Smooth muscle cell (in vitro differentiated cells): ENCODE measurements around the gene SPRR4. TPM values are rescaled to one million over a fixed set of nuclear protein-coding genes. Genes with fewer than 3 reads are reported as not detected.

Experiments
- DNase-seq: peaks from one replicate; lab custom pipeline; 2025; ENCODE audit not compliant: unreplicated experiment; lab: John Stamatoyannopoulos, UW
- H2AFZ ChIP-seq: fragments of 200-600 bp; sonication (generic); 2 replicates; pipeline ENCODE4 v1.6.0; 2016; ENCODE audit warnings: antibody characterized with exemption, low read depth, mild to moderate bottlenecking
- H3F3A ChIP-seq: fragments of 200-600 bp; sonication (generic); 2 replicates; pipeline ENCODE4 v1.6.0; 2017; ENCODE audit warnings: antibody characterized with exemption, low read depth
- H3K27ac ChIP-seq: fragments of 200-600 bp; sonication (generic); 2 replicates; pipeline ENCODE4 v1.5.1; 2016; ENCODE audit warnings: low read depth, mild to moderate bottlenecking
- H3K27me3 ChIP-seq: fragments of 200-600 bp; sonication (generic); 2 replicates; pipeline ENCODE4 v1.6.1; 2016; ENCODE audit warnings: low read depth, mild to moderate bottlenecking
- H3K36me3 ChIP-seq: fragments of 200-600 bp; sonication (generic); 2 replicates; pipeline ENCODE4 v1.5.1; 2016; ENCODE audit warnings: low read depth
- H3K4me1 ChIP-seq: fragments of 200-600 bp; sonication (generic); 2 replicates; pipeline ENCODE4 v1.5.1; 2016; ENCODE audit warnings: low read depth
- H3K4me2 ChIP-seq: fragments of 200-600 bp; sonication (generic); 2 replicates; pipeline ENCODE4 v1.6.0; 2016; ENCODE audit warnings: mild to moderate bottlenecking
- H3K4me3 ChIP-seq: fragments of 200-600 bp; sonication (generic); 2 replicates; pipeline ENCODE4 v1.5.1; 2016; ENCODE audit warnings: mild to moderate bottlenecking
- H3K79me2 ChIP-seq: fragments of 200-600 bp; sonication (generic); 2 replicates; pipeline ENCODE4 v1.6.0; 2016; ENCODE audit warnings: low read depth, mild to moderate bottlenecking
- H3K9ac ChIP-seq: fragments of 200-600 bp; sonication (generic); 2 replicates; pipeline ENCODE4 v1.6.0; 2016; ENCODE audit warnings: low read depth
- H3K9me3 ChIP-seq: fragments of 200-600 bp; sonication (generic); replicated peaks from 2 replicates; pipeline ENCODE4 v1.5.1; 2016; ENCODE audit warnings: low read depth
- H4K20me1 ChIP-seq: fragments of 200-600 bp; sonication (generic); 2 replicates; pipeline ENCODE4 v1.6.0; 2016; ENCODE audit warnings: low read depth
- CTCF ChIP-seq: fragments of 200-600 bp; sonication (generic); IDR thresholded peaks from 2 replicates; pipeline ENCODE4 v1.5.1; 2017; ENCODE audit warnings: borderline replicate concordance, mild to moderate bottlenecking, antibody characterized with exemption; ENCODE audit not compliant: insufficient read depth, poor library complexity, severe bottlenecking
- WGBS: methylation state at CpG from one replicate; pipeline ENCODE4 v1.1.7; 2016; ENCODE audit warnings: low lambda C conversion rate; 5-methylcytosine and 5-hydroxymethylcytosine counted together
- polyA plus RNA-seq: library from polyadenylated mRNA; unstranded; fragments of >200 nt; fragmentation: Nextera tagmentation; extraction: Ambion mirVana; gene quantifications from 2 replicates; pipeline ENCODE4 v1.2.1, GENCODE V29; 2016
- total RNA-seq: library from RNA; depleted of rRNA; stranded (reverse); fragments of >200 nt; gene quantifications from 2 replicates; pipeline ENCODE4 v1.2.3, GENCODE V29; 2014

SPRR4 gene
- total and polyA plus RNA-seq, 2 experiments from 2014 or later: 5.9 TPM; not detected in 1

GRCh38 chr1:152976688-152977087 is 6.2 kb downstream of the SPRR4 start:
- H3K4me2 ChIP-seq: no peak overlapping the region
- H3K4me3 ChIP-seq: no peak overlapping the region
- H3K27ac ChIP-seq: no peak overlapping the region
- 38% methylated on average over 1 of the region's 1 CpG for WGBS
- no peaks in the 10 kb centered on the region for H3K36me3 ChIP-seq
- H3F3A ChIP-seq: no peaks in the 10 kb centered on the region
- DNase-seq: no peak
- no peaks in the 10 kb centered on the region for H3K79me2 ChIP-seq
- H2AFZ ChIP-seq: no peak overlapping the region
- H4K20me1 ChIP-seq: no peaks in the 10 kb centered on the region
- no peaks in the 10 kb centered on the region for H3K27me3 ChIP-seq
- no peak overlapping the region for H3K9ac ChIP-seq
- no peaks in the 10 kb centered on the region for H3K9me3 ChIP-seq
- H3K4me1 ChIP-seq: no peaks in the 10 kb centered on the region
- no peak for TF ChIP-seq CTCF

DNA sequence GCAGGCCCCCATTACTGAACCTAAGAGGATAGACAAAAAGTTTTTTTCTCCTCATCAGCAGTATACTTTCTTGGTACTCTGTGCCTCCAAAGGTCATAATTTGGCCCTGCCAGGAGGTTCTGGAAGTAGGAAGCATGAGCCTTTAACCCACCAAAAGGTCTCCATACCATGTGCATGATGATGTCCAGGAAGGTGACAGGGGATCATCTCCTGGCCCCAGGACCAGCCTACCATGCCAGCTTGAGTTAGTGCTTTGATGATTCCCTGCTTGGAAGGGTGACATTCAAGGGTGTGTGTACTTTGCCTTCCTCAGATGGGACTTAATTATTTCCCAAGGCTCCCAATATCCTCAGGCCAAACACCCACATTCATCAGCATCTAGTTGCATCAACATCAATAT is 7.2 kb downstream of the SPRR4 start:
- H3K36me3 ChIP-seq: no peaks in the 10 kb centered on the region
- no peak for DNase-seq
- H3K4me2 ChIP-seq: no peak overlapping the region
- H2AFZ ChIP-seq: no peak overlapping the region
- no peaks in the 10 kb centered on the region for H3K79me2 ChIP-seq
- no peaks in the 10 kb centered on the region for H4K20me1 ChIP-seq
- no peak for TF ChIP-seq CTCF
- no peak overlapping the region for H3K4me3 ChIP-seq
- H3K4me1 ChIP-seq: no peaks in the 10 kb centered on the region
- no peak overlapping the region for H3K27ac ChIP-seq
- H3K9ac ChIP-seq: no peak overlapping the region
- H3F3A ChIP-seq: no peaks in the 10 kb centered on the region
- H3K9me3 ChIP-seq: no peaks in the 10 kb centered on the region
- H3K27me3 ChIP-seq: no peaks in the 10 kb centered on the region

DNA sequence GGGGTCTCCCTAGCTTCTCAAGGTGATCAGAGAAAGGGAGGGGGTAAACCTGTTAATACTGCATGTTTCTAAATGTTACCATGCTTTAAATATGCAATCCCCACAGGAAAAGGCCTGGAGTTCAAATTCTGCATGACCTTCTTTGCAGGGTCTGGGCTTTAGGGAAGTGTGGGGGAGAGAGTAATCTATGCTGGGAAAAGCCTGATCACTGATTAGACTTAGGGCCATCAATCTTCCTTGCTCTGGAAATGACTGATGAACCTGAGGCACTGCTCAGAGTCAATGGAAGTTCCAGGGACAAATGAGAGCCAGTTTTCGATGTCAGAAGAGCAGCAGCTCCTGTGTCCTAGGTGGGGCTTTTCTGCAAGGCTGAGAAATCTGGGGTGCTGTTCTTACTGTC is 10.2 kb downstream of the SPRR4 start:
- Histone ChIP-seq H2AFZ (no peak overlapping the region), H3F3A (no peaks in the 10 kb centered on the region), H3K4me3 (no peak overlapping the region), H3K27ac (no peak overlapping the region), H4K20me1 (no peaks in the 10 kb centered on the region), H3K9ac (no peak overlapping the region), H3K9me3 (no peaks in the 10 kb centered on the region), H3K79me2 (no peaks in the 10 kb centered on the region), H3K4me2 (no peak overlapping the region), H3K4me1 (no peaks in the 10 kb centered on the region), H3K27me3 (no peaks in the 10 kb centered on the region), H3K36me3 (no peaks in the 10 kb centered on the region)
- TF ChIP-seq CTCF: no peak
- no peak for DNase-seq
- WGBS: 74% methylated on average over 1 of the region's 1 CpG

GRCh38 chr1:152981146-152981871 is 10.9 kb downstream of the SPRR4 start:
- H4K20me1 ChIP-seq: no peaks in the 10 kb centered on the region
- no peaks in the 10 kb centered on the region for H3K79me2 ChIP-seq
- H3K4me1 ChIP-seq: no peaks in the 10 kb centered on the region
- no peak overlapping the region for H3K9ac ChIP-seq
- no peak for TF ChIP-seq CTCF
- no peaks in the 10 kb centered on the region for H3K9me3 ChIP-seq
- no peak for DNase-seq
- H2AFZ ChIP-seq: no peak overlapping the region
- no peak overlapping the region for H3K27ac ChIP-seq
- 67% methylated on average over 6 of the region's 6 CpGs for WGBS
- no peaks in the 10 kb centered on the region for H3F3A ChIP-seq
- no peak overlapping the region for H3K4me2 ChIP-seq
- H3K4me3 ChIP-seq: no peak overlapping the region
- no peaks in the 10 kb centered on the region for H3K36me3 ChIP-seq
- H3K27me3 ChIP-seq: no peaks in the 10 kb centered on the region
